ENCODE results near the gene RELT.

The RELT gene

GRCh38 chr11:73392108-73393010 lies 16.2 kb downstream of the RELT start:
- DNase-seq = no peak

- peak; percentile 41 for DNase-seq
Observed at GRCh38 chr11:73393011-73393380, 16.8 kb downstream of the RELT start.

- DNase-seq = peak; percentile 95
Observed at GRCh38 chr11:73393479-73394415, 17.5 kb downstream of the RELT start.

- DNase-seq = no peak
Observed at GRCh38 chr11:73394416-73395296, 18.5 kb downstream of the RELT start.

GRCh38 chr11:73395297-73396208 lies 19.4 kb downstream of the RELT start:
- no peak for DNase-seq

- no peak for DNase-seq
Observed at GRCh38 chr11:73396251-73396930, 20.2 kb downstream of the RELT start.

GRCh38 chr11:73396985-73397384 lies 20.8 kb downstream of the RELT start:
- DNase-seq = no peak

- no peak for DNase-seq
Observed at GRCh38 chr11:73397468-73398131, 21.4 kb downstream of the RELT start.

GRCh38 chr11:73398132-73398526 lies 21.9 kb downstream of the RELT start:
- no peak for DNase-seq

GRCh38 chr11:73398721-73399120 lies 22.5 kb downstream of the RELT start:
- DNase-seq = no peak

- DNase-seq = no peak
Observed at GRCh38 chr11:73399159-73399590, 23.0 kb downstream of the RELT start.

- DNase-seq = no peak
Observed at GRCh38 chr11:73399636-73400035, 23.4 kb downstream of the RELT start.

GRCh38 chr11:73400293-73400692 lies 24.1 kb downstream of the RELT start:
- no peak for DNase-seq

GRCh38 chr11:73401217-73401923 lies 25.2 kb downstream of the RELT start:
- no peak for DNase-seq

GRCh38 chr11:73401924-73402833 lies 26.0 kb downstream of the RELT start:
- DNase-seq = no peak

GRCh38 chr11:73402834-73403185 lies 26.6 kb downstream of the RELT start:
- DNase-seq = peak; percentile 75

- no peak for DNase-seq
Observed at GRCh38 chr11:73403541-73403940, 27.3 kb downstream of the RELT start.

- DNase-seq = peak; percentile 83
Observed at GRCh38 chr11:73404048-73404447, 27.8 kb downstream of the RELT start.
